Activated naive CD8-positive, alpha-beta T cell (primary cell): ENCODE measurements around the gene COX5B.
A peak's percentile ranks its signal among the peaks of the same experiment; 100 is the strongest.
"Not testable (repeated sequence)": the region's sequence is repeated elsewhere in the genome, so short reads cannot be mapped to it uniquely, and the experiment has no call there.

ENCODE experiments used
- H3K27ac Mint-ChIP-seq: one replicate; pipeline ENCODE4 v1.8.0; 2021; ENCODE audit warnings: mixed read lengths
- H3K27me3 Mint-ChIP-seq: one replicate; pipeline ENCODE4 v1.8.0; 2021; ENCODE audit warnings: mixed read lengths
- H3K36me3 Mint-ChIP-seq: one replicate; pipeline ENCODE4 v1.8.0; 2021; ENCODE audit warnings: mixed read lengths
- H3K4me1 Mint-ChIP-seq: one replicate; pipeline ENCODE4 v1.8.0; 2021; ENCODE audit warnings: low read depth, mixed read lengths
- H3K4me3 Mint-ChIP-seq: one replicate; pipeline ENCODE4 v1.8.0; 2021; ENCODE audit warnings: mild to moderate bottlenecking, mixed read lengths
- H3K9me3 Mint-ChIP-seq: one replicate; pipeline ENCODE4 v1.8.0; 2021; ENCODE audit warnings: low read depth, mixed read lengths

COX5B gene

DNA sequence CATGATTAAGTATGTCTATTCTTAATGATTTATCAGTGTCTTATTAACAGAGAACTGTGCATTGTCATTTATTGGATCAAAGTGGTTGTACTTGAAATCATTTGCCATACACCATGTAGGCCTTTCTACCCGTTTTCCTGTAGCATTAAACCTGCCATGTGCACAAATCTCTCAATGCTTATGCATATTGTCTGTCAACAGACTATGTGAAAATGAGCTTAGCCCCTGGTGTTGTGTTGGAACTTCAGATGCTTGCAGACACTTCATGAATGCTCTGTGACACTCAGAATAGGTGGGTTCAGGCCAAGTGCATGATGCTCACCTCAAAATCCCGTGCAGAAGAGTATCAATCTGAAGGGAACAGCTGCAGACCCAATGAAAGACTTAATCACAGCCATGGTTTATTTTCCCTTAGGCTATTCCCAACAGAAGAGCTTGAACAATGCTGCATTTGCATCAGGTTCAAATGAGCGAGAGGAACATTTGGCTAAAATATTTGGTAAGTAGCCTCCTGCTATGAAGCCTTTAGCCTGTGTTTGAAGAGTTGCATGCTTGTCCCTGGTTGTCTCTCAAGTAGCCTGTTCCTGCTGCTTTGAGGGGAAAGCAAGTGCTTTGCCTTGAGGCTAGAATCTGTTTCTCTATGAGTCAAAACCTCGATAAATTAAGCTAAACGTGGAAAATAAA, 29.7 kb downstream of the COX5B start:
- H3K27me3 Mint-ChIP-seq, result no peaks in the 10 kb centered on the region
- no peak overlapping the region for H3K4me3 Mint-ChIP-seq
- H3K27ac Mint-ChIP-seq, result no peak overlapping the region
- H3K4me1 Mint-ChIP-seq, result peaks cover 21% of the 10 kb centered on the region
- peaks cover 5% of the 10 kb centered on the region for H3K36me3 Mint-ChIP-seq
- no peaks in the 10 kb centered on the region for H3K9me3 Mint-ChIP-seq

DNA sequence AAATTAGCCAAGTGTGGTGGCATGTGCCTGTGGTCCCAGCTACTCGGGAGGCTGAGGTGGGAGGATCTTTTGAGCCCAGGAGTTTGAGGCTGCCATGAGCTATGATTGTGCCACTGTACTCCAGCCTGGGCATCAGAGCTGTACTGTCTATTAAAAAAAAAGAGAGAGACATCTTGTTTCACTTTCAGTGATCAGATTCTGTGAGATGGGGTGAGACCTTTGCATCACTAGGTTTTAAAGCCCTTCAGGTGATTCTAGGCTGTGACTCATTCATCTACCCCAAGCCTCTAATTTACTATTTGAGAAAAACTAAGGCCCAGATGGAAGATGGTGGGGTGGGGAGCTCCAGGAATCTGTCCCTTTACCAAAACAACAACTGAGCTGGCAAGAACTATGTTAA, 30.8 kb downstream of the COX5B start:
- Mint-ChIP-seq H3K36me3 (peaks cover 5% of the 10 kb centered on the region), H3K27ac (no peak overlapping the region), H3K27me3 (no peaks in the 10 kb centered on the region), H3K4me3 (no peak overlapping the region), H3K9me3 (no peaks in the 10 kb centered on the region), H3K4me1 (peaks cover 21% of the 10 kb centered on the region)

- Mint-ChIP-seq H3K4me3 (no peak overlapping the region), H3K27me3 (no peaks in the 10 kb centered on the region), H3K36me3 (peaks cover 5% of the 10 kb centered on the region), H3K4me1 (peaks cover 21% of the 10 kb centered on the region), H3K9me3 (no peaks in the 10 kb centered on the region), H3K27ac (no peak overlapping the region)
Observed at GRCh38 chr2:97677480-97677879, 31.6 kb downstream of the COX5B start.

DNA sequence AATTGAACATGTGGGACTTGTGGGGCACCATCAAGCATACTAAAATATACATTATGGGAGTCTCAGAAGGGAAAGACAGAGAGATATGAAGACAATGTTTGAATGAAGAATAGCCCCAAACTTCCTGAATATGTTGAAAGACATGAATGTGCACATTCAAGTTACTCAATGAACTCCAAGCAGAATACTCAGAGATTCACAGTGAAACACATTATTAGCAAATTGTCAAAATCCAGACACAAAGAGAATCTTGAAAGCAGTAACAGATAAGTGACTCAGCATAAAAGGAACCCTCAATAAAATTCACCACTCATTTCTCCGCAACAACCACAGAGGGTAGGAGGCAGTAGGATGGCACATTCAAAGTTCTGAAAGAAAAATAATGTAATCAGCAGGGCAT, 32.4 kb downstream of the COX5B start:
- Mint-ChIP-seq H3K36me3 (peaks cover 5% of the 10 kb centered on the region), H3K27me3 (no peaks in the 10 kb centered on the region), H3K4me3 (no peak overlapping the region), H3K4me1 (peaks cover 17% of the 10 kb centered on the region), H3K27ac (no peak overlapping the region), H3K9me3 (no peaks in the 10 kb centered on the region)

- H3K27me3 Mint-ChIP-seq, H3K4me3 Mint-ChIP-seq, H3K9me3 Mint-ChIP-seq, H3K36me3 Mint-ChIP-seq, H3K4me1 Mint-ChIP-seq: not testable (repeated sequence)
- peak overlapping the region; percentile 16 for H3K27ac Mint-ChIP-seq
Observed at GRCh38 chr2:97687235-97687634, 41.4 kb downstream of the COX5B start.

- peak overlapping the region; percentile 64 for H3K27ac Mint-ChIP-seq
- peaks cover 2% of the 10 kb centered on the region for H3K36me3 Mint-ChIP-seq
- H3K4me1 Mint-ChIP-seq, result peaks cover 10% of the 10 kb centered on the region
- no peak overlapping the region for H3K4me3 Mint-ChIP-seq
- H3K27me3 Mint-ChIP-seq, result no peaks in the 10 kb centered on the region
- no peaks in the 10 kb centered on the region for H3K9me3 Mint-ChIP-seq
Observed at GRCh38 chr2:97688062-97688827, 42.4 kb downstream of the COX5B start.

DNA sequence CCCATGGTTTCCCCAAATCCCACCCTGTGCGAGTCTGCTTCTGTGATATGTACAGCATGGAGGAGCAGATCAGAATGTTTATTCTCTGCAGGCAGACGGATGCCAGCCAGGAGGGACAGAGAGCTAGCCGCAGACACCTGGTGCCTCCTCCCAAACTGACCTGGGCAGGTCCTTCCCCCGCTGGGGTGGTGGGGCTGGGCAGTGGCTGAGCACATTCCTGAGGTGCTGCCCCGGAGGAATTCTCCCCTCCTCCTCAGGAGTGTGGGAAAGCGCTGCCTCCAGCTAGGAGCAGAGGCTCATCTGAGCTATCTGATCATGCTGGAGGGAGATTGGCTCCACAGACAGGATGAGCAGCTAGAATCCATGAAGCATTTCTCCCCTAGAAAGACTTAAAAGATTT, 45.3 kb downstream of the COX5B start:
- no peaks in the 10 kb centered on the region for H3K9me3 Mint-ChIP-seq
- no peaks in the 10 kb centered on the region for H3K36me3 Mint-ChIP-seq
- no peaks in the 10 kb centered on the region for H3K27me3 Mint-ChIP-seq
- no peak overlapping the region for H3K4me3 Mint-ChIP-seq
- no peak overlapping the region for H3K27ac Mint-ChIP-seq
- peaks cover 10% of the 10 kb centered on the region for H3K4me1 Mint-ChIP-seq

DNA sequence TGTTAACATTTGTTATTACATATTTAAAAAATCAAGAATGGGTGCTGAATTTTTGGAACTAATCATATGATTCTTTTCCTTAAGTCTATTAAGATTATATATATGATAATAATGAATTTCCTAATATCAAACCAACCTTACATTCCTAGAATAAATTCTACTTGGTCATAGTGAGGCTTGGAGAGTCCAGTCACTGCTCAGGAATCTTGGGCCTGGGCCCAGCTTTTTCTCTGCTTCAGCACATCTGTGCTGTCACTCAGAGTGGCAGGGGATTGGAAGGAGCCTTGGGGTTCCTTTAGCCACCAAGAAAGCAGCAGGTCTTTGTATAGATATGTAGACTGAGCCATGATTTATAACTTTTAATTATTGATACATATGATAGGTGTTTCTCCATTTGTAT, 47.6 kb downstream of the COX5B start:
- no peaks in the 10 kb centered on the region for H3K27me3 Mint-ChIP-seq
- H3K4me3 Mint-ChIP-seq, result no peak overlapping the region
- peaks cover 9% of the 10 kb centered on the region for H3K4me1 Mint-ChIP-seq
- no peak overlapping the region for H3K27ac Mint-ChIP-seq
- H3K36me3 Mint-ChIP-seq, result no peaks in the 10 kb centered on the region
- no peaks in the 10 kb centered on the region for H3K9me3 Mint-ChIP-seq

GRCh38 chr2:97695744-97696143, 49.9 kb downstream of the COX5B start:
- H3K27me3 Mint-ChIP-seq, result no peaks in the 10 kb centered on the region
- H3K27ac Mint-ChIP-seq, result no peak overlapping the region
- H3K36me3 Mint-ChIP-seq, result no peaks in the 10 kb centered on the region
- H3K4me3 Mint-ChIP-seq, result no peak overlapping the region
- peaks cover 6% of the 10 kb centered on the region for H3K4me1 Mint-ChIP-seq
- no peaks in the 10 kb centered on the region for H3K9me3 Mint-ChIP-seq

DNA sequence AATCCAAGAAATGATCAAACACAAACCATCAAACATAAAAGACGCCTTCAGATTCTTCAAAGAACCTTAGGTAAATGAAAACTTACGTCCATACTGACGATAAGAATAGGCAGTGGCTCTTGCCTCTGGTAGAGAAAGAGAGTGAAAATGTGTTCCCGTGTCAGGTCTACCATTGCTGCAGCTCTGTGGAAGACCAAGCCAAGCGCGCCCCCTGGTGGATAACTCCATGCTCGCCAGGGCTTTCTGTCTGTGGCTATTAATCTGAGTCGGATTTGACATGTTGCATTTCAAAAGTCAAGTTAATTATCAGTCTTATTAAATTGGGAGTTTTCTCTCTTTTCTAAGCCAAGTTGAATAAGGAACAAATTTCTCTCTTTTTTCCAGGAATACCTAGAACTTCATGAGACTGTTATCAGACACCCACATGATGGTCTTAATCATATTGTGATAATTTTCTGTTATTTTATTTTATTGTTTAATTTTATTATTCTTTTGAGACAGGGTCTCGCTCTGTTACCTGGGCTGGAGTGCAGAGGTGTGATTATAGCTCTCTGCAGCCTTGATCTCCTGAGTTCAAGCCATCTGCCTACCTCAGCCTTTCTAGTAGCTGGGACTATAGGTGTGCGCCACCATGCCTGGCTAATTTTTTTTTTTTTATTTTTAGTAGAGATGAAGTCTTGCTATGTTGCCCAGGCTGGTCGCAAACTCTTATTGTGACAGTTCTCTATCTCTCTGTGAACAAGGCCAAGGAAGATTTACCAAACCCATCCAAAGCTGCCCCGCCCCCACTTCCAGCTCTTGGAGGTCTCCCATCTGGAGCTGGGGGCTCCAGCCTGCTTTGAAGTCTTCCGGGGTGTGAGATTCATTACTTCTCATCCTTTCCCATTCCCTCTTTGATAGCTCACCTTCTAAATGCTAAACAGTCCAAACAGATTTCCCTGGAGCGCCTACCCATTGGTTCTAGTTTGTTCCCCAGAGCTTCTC, 51.7 kb downstream of the COX5B start:
- H3K4me3 Mint-ChIP-seq, result no peak overlapping the region

More for the DNA sequence above, 51.7 kb downstream of the COX5B start:
- Mint-ChIP-seq H3K9me3 (no peaks in the 10 kb centered on the region), H3K36me3 (no peaks in the 10 kb centered on the region), H3K4me1 (peaks cover 6% of the 10 kb centered on the region), H3K27ac (no peak overlapping the region), H3K27me3 (no peaks in the 10 kb centered on the region)
